Glutamatergic neuron (in vitro differentiated cells): ENCODE data around the gene INTS11. TPM values are rescaled to one million over a fixed set of nuclear protein-coding genes. Genes with fewer than 3 reads are reported as not detected.
"Not testable (repeated sequence)": the region's sequence is repeated elsewhere in the genome, so short reads cannot be mapped to it uniquely, and the experiment has no call there.

Source experiments
- DNase-seq: peaks from one replicate; pipeline ENCODE4 v3.0.0; 2022
- H3K27ac Mint-ChIP-seq: one replicate; pipeline ENCODE4 v1.8.0; 2020; ENCODE audit warnings: mild to moderate bottlenecking, mixed read lengths, inconsistent platforms; ENCODE audit not compliant: unreplicated experiment
- H3K27me3 Mint-ChIP-seq: one replicate; pipeline ENCODE4 v1.8.0; 2020; ENCODE audit warnings: mild to moderate bottlenecking, moderate library complexity, mixed read lengths, inconsistent platforms; ENCODE audit not compliant: unreplicated experiment
- H3K36me3 Mint-ChIP-seq: one replicate; pipeline ENCODE4 v1.8.0; 2020; ENCODE audit warnings: mild to moderate bottlenecking, mixed read lengths, inconsistent platforms; ENCODE audit not compliant: unreplicated experiment
- H3K4me1 Mint-ChIP-seq: one replicate; pipeline ENCODE4 v1.8.0; 2020; ENCODE audit warnings: mild to moderate bottlenecking, low read depth, mixed read lengths, inconsistent platforms; ENCODE audit not compliant: unreplicated experiment
- H3K4me3 Mint-ChIP-seq: one replicate; pipeline ENCODE4 v1.8.0; 2020; ENCODE audit warnings: mild to moderate bottlenecking, mixed read lengths, inconsistent platforms; ENCODE audit not compliant: unreplicated experiment
- H3K9me3 Mint-ChIP-seq: one replicate; pipeline ENCODE4 v1.8.0; 2020; ENCODE audit warnings: mild to moderate bottlenecking, moderate library complexity, mixed read lengths, inconsistent platforms; ENCODE audit not compliant: unreplicated experiment
- total RNA-seq: library from RNA; stranded (reverse); fragmentation: NEBNext Ultra II Directional; extraction: Animal tissue kit (Norgen Biotek cat#: 25700); gene quantifications from one replicate; pipeline ENCODE4 v1.2.1, GENCODE V29; 2021; ENCODE audit not compliant: unreplicated experiment
- TF ChIP-seq, protein P1 (sequence below): fragments of 200-600 bp; sonication (generic); IDR thresholded peaks from one replicate; pipeline ENCODE4 v1.5.0; 2021; ENCODE audit not compliant: partially characterized antibody, unreplicated experiment

The INTS11 gene
- total RNA-seq, 1 donor from 2014 or later: 147 TPM

- Mint-ChIP-seq H3K27ac (peak overlapping the region; percentile 31), H3K9me3 (peaks cover 12% of the 10 kb centered on the region), H3K4me1 (peaks cover 16% of the 10 kb centered on the region), H3K36me3 (no peaks in the 10 kb centered on the region), H3K4me3 (peak overlapping the region; percentile 23), H3K27me3 (peaks cover 8% of the 10 kb centered on the region)
- no peak for DNase-seq
- TF ChIP-seq, protein P1, sequence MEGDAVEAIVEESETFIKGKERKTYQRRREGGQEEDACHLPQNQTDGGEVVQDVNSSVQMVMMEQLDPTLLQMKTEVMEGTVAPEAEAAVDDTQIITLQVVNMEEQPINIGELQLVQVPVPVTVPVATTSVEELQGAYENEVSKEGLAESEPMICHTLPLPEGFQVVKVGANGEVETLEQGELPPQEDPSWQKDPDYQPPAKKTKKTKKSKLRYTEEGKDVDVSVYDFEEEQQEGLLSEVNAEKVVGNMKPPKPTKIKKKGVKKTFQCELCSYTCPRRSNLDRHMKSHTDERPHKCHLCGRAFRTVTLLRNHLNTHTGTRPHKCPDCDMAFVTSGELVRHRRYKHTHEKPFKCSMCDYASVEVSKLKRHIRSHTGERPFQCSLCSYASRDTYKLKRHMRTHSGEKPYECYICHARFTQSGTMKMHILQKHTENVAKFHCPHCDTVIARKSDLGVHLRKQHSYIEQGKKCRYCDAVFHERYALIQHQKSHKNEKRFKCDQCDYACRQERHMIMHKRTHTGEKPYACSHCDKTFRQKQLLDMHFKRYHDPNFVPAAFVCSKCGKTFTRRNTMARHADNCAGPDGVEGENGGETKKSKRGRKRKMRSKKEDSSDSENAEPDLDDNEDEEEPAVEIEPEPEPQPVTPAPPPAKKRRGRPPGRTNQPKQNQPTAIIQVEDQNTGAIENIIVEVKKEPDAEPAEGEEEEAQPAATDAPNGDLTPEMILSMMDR: no peak
These were observed 5.4 kb downstream of the INTS11 start for GRCh38 chr1:1318777-1319645.

GRCh38 chr1:1318131-1318652, 6.3 kb downstream of the INTS11 start:
- H3K4me1 Mint-ChIP-seq: peaks cover 12% of the 10 kb centered on the region
- TF ChIP-seq, protein P1: no peak
- DNase-seq: no peak
- no peaks in the 10 kb centered on the region for H3K36me3 Mint-ChIP-seq
- H3K27me3 Mint-ChIP-seq: peaks cover 10% of the 10 kb centered on the region
- peaks cover 13% of the 10 kb centered on the region for H3K9me3 Mint-ChIP-seq
- H3K4me3 Mint-ChIP-seq: no peak overlapping the region
- H3K27ac Mint-ChIP-seq: peak overlapping the region; percentile 62

GRCh38 chr1:1317420-1317819, 7.0 kb downstream of the INTS11 start:
- Mint-ChIP-seq H3K4me1 (peaks cover 10% of the 10 kb centered on the region), H3K9me3 (peaks cover 13% of the 10 kb centered on the region), H3K27me3 (peaks cover 10% of the 10 kb centered on the region), H3K27ac (peak overlapping the region; percentile 59), H3K4me3 (peak overlapping the region; percentile 30), H3K36me3 (no peaks in the 10 kb centered on the region)
- TF ChIP-seq, protein P1: no peak
- no peak for DNase-seq

DNA sequence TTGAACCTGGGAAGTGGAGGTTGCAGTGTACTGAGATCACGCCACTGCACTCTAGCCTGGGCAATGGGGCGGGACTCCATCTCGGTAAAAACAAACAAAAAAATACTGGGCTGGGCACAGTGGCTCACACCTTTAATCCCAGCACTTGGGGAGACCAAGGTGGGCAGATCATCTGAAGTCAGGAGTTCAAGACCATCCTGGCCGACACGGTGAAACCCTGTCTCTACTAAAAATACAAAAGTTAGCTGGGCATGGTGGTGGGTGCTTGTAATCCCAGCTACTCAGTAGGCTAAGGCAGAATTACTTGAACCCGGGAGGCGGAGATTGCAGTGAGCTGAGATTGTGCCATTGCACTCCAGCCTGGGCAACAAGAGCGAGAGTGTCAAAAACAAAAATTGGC, 8.3 kb downstream of the INTS11 start:
- not testable (repeated sequence) for H3K4me3 Mint-ChIP-seq, DNase-seq, H3K27me3 Mint-ChIP-seq, H3K36me3 Mint-ChIP-seq
- peaks cover 10% of the 10 kb centered on the region for H3K4me1 Mint-ChIP-seq
- H3K27ac Mint-ChIP-seq: peak overlapping the region; percentile 62
- peaks cover 13% of the 10 kb centered on the region for H3K9me3 Mint-ChIP-seq

GRCh38 chr1:1315435-1315954, 9.0 kb downstream of the INTS11 start:
- peak overlapping the region; percentile 62 for H3K27ac Mint-ChIP-seq
- peaks cover 10% of the 10 kb centered on the region for H3K4me1 Mint-ChIP-seq
- H3K9me3 Mint-ChIP-seq: peaks cover 13% of the 10 kb centered on the region
- DNase-seq: no peak
- TF ChIP-seq, protein P1: no peak
- H3K27me3 Mint-ChIP-seq: peaks cover 13% of the 10 kb centered on the region
- no peaks in the 10 kb centered on the region for H3K36me3 Mint-ChIP-seq
- peak overlapping the region; percentile 43 for H3K4me3 Mint-ChIP-seq
